GM21526 (cell line): ENCODE measurements around the gene CLMN.

ENCODE experiments used
- ATAC-seq: cut with Tn5 transposase; IDR thresholded peaks from one replicate; pipeline ENCODE4 v1.9.1; 2021; ENCODE audit warnings: moderate library complexity; ENCODE audit not compliant: unreplicated experiment, low FRiP score

The CLMN gene

DNA sequence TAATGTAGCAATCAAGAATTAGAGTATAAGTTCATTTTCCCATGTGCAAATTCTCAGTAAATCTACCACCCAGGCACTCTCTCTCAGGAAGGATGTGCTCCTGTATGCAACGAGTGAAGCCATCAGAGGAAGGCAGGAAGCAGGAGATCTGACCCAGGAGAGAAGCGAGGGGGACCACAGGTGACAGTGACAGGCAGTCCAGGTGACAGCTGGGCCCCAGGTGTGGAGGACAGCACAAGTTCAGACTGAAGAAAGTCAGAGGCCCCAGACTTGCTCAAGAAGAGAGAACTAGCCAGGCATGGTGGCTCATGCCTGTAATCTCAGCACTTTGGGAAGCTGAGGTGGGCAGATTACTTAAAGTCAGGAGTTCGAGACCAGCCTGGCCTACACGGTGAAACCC lies 13.8 kb downstream of the CLMN start:
- ATAC-seq, result no peak

DNA sequence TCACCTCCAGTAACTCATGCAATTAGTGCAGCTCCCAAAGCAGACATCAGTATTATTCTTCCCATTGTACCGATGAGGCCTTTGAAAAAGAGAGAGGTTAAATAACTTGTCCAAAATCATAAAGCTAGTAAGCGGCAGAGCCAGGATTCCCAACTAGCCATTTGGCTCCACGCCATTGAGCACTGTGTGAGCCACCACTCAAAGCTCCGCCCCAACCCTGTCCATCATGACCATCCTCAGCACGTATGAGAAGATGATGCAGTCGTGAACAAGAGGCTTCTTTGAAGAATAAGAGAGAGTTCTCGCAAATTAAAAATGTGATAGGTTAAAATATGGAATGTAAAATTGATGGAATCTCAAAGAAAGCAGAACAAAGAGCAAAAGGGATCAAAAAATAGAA lies 14.6 kb downstream of the CLMN start:
- ATAC-seq, result no peak

DNA sequence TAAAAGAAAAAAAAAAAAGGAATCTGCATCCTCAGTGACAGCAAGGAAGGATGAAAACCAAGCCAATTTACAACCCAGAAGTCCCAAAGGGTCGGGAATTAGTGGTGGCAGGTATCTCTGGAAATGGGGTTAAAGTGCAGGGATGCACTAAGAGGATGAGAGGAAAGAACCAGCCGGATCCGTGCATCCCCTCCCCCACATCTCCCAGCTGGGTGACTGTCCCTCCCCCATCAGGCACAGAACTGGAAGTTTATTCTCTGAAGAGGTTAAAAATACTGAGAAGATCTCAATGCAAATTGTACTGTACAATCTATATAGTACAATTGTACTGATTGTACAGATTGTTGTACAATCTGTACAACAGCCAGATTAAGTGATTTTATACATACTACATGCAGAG lies 15.4 kb downstream of the CLMN start:
- ATAC-seq, result no peak

- ATAC-seq, result no peak
Observed at GRCh38 chr14:95303552-95303951, 16.2 kb downstream of the CLMN start.

- ATAC-seq, result no peak
Observed at GRCh38 chr14:95302667-95303506, 16.8 kb downstream of the CLMN start.

DNA sequence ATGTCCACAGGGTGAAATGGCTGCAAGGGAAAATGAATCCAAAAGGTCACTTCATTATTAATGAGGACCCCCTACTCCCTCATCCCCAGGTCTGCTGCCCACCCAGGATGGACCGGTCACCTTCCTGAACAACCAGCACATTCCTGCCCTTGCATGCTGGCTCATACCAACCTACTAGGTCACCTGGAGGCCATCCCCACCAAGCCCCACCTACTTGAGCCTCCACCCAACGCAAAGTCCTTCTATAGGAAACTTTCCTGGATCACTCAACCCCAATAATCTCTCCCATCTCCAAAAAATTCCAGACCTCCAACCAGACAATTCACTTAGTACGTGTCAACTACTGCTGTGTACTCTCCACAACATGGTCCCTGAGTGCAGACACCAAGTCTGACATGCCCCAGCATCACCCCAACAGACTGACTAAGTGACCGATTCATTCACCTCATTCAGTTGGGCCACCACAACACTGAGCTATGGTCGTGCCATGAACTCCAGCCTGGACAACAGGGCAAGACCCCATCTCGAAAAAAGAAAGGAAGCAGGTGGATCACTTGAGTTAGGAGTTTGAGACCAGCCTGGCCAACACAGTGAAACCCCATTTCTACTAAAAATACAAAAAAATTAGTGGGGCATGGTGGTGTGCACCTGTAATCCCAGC lies 18.1 kb downstream of the CLMN start:
- no peak for ATAC-seq

DNA sequence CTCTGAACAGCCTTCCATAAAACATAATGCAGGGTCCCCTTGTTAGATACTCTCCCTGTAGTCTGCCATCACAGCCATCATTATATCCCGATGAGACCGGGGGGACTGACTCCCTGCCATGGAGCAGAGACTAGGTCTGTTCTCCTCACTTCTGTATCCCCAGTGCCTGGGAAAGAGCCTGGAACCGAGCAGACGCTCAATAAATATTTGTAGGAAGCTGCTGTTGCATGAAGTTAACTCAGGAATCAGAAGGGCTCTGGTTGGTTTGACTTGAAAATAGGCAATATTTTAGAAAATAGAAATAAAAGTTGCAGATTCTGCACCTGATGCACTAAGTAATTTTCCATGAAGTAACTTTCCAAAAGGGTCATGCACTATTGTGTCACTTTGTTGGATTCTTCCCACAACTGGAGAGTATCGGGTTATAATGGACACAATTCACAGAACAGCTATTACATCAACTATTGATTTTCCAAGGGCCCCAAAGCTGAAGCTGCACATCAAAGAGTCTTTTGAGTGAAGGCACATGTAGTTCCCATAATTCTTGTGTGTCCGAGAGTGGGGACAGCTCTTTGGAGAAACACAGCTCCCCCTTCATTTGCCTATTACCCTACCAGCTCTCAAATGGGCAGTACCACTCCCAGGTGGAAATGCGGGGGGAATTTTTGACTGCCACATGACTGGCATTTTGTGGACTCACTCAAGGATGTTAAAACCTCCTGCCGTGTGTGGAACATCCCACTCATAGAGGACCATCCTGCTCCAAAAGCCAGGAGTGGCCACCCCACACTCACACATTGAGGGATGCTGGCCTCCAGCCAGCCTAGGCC lies 18.8 kb downstream of the CLMN start:
- ATAC-seq, result no peak

DNA sequence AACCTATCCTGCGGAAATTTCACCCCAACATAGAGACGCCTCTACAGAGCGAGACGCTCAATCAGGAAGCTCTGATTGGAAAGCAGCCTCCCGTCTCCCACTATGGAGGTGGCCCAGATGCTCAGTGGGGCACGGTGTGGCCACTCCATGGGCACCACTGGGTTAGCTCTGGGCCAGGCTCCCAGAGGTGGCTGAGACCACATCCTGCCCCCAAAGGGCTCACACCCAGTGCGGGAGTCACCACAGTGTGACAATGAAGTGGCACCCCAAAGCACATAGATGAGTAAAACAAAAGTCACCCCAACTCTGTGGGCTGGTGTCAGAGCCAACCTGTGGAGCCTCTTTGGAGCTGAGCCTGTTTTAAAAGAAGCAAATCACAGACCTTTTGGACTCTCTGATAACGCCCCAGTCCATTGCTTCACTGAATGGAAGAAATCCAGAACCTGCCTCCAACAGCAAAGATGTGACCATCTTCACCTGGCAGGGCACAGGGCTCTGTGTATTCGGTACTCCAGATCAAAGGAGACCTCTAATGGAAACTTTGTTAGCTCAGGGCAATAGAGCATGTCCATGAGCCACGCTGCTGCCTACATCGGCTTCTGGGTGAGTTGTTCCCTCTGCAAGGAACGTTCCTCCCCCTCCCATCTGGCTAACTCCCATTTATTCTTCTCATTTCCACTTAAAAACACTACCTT lies 19.6 kb downstream of the CLMN start:
- ATAC-seq, result no peak

DNA sequence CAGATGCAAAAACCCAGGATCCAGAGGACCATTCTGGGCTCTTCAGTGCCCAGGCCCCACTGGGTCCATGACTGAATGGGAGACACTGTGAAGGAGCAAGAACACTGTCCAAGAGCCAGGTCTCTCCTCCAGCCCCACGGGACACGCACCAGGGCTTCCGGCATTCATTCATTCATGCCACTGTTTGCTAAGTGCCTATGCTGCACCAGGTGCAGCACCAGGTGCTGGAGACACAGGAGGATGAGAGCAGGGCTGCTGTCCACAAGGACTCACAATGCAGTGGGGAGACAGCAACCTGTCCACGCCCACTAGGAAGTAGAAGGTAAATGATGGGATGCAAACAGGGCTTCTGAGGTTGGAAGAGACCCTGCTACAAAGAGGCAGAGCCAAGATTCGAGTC lies 20.4 kb downstream of the CLMN start:
- ATAC-seq, result no peak

DNA sequence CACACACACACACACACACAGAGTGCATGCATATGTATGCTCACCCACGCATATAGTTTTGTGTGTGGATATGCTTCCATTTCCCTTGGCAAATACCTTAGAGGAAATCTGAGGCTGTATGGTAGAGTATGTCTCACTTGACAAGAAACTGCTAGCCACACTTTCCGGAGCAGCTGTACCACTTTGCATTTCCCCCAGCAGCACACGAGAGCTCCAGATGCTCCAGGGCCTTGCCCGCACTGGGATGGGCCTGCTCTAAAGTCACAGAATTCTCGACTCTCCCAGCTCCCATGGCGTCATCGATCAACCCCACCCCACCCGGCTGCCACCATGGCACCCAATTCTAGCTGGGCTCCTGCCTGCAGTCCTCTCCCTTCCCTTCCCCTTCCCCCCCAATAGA lies 21.9 kb downstream of the CLMN start:
- no peak for ATAC-seq

DNA sequence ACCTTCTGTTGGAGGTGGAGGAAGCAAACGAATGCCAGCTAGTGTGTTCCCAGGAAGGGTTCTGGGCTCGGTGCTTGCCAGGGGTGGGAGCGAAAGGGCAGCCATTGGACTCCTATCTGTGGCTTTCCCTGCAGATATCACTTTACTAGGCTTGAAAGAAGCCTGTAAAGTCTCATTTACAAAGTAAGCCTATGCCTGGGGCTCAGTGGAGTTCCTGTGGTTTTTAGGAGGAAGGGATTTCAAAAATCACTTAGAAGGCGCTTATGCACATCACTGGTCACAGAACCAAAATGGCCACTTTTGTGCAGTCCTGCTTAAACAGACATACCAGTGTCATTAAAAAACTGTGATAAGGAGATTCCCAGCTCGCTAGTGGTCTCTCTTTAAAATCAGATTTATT lies 22.7 kb downstream of the CLMN start:
- ATAC-seq, result no peak

DNA sequence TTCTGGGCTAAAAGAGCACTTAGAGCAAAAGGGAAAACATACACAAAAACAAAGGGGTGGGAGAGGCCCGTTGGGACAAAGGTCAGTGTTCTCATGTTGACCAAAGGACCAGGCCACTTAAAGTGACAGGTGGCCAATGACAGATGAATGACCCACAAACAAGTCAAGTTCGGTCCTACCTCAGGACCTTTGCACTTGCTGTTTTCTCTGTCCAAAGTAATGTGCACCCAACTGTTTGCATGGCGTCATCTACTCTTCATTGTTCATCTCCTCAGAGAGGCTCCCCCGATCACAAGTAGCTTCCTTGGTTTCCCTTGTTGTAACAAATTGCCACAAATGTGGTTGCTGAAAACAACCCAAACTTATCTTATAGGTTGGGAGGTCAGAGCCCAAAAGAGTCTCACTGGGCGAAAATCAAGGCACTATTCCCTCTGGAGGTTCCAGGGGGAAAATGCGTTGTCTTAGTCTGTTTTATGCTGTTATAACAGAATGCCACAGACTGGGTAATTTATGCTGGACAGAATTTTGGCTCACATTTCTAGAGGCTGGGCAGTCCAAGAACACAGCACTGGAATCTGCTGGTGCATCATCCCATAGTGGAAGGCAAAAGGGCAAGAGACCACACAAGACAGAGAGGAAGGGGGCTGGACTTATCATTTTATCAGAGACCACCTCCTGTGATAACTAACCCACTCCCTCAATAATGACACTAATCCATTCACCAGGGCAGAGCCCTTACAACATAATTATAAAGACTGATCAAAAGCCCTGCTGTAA lies 23.9 kb downstream of the CLMN start:
- ATAC-seq, result no peak

DNA sequence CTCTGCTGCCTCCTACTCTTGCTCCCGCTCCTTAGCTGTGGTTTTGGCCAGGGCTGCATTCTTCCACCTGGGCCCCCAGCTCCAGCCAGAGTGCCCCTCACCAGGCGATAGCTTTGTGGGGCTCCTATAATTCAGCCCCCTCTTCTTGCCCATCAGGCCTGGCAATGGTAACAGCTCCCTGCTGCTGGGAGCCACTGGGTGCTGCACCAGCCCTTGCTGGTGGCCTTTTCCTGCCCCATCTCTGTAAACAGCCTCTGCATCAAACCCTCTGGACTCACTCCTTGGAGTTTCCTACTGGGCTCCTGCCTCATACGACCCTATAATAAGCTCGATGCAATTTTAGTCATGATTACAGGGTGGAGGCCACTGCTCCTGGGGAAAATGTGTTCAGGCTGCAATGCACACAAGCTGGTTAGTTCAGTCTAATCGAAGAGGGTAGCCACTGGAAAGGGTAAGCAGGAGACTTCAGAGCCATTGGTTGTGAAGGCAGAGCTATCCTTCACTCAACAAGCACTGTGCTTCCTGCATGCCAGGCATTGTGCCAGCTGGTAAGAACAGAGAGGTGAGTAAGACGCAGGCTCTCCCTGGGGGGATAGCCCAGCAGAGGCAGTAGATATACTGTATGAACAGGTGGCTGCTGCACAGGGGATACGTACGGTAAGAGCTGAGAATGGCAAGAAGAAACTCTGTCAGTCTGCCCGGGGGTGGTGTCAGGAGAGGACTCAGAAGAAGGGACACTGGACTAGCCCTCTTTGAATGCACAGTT lies 24.7 kb downstream of the CLMN start:
- no peak for ATAC-seq

- ATAC-seq, result no peak
Observed at GRCh38 chr14:95294320-95294719, 25.4 kb downstream of the CLMN start.

DNA sequence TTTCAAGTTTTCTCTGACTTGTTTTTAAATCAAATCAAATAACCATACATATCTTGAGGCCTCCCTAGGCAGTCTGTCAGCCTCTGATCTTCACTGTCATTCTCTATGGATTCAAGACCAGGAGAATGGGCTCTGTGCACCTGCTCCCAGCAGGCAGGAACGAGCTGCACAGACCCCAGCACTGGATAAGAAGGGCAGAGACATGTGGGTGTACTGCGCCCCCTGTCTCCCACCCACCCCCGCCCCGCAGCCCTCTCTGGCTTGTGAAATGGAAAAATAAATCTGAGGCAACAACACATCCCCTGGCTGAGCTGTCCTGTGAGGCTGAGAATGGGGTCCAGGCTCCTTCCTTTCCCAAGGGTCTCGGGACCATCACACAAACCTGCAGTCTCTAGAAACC lies 26.3 kb downstream of the CLMN start:
- no peak for ATAC-seq

DNA sequence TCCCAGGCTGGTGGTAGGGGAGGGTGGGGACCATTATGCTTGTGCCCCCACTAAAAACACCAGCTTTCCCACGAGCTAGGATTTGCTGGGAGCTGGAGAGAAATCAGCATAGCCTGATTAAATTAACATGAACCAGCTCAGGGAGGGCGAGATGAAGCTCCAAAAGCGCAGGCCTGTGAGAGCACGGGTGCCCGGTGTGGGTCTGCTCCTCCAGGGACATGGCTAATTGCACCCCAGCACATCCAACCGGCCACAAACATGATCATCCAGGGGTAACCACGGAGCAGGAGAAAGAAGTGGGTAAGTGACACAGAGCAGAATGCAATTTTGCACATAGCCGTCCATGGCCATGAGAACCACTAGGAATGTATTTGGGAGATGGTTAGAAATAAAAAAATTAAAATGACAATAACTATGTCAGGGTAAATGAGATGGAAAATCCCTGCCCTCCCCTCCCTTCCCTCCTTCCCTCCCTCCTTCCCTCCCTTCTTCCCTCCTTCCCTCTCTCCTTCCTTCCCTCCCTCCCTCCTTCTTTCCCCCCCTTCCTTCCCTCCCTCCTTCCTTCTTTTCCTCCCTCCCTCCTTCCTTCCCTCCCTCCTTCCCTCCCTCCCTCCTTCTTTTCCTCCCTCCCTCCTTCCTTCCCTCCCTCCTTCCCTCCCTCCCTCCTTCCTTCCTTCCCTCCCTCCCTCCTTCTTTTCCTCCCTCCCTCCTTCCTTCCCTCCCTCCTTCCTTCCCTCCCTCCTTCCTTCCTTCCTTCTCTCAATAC lies 26.9 kb downstream of the CLMN start:
- ATAC-seq, result no peak

GRCh38 chr14:95291859-95292542 lies 27.7 kb downstream of the CLMN start:
- ATAC-seq, result no peak

DNA sequence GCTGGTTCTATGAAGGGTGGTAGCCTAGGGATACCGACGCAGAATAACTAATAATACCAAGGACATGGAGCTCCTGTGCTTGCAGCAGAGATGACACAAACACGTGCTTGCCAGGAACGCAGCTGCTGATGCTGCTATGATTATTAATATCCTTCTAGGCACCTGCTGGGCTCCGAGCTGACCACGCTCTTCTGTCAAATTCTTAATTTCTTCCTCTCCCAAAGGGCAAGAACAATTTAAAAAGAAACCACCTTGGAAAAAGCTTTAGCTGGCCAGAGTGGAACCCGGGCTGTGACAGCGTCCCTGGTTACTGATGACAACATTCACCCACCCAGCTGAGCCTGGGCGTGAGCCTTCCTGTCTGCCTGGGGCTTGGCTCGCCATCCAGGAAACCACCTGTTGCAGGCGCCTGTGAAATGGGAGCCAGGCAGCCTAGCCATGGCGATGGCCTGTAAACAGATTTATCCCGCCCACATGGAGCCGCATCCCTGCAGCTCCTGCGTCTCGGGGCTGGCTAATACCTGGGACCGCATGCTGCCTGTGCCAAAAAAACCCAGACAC lies 28.8 kb downstream of the CLMN start:
- no peak for ATAC-seq
